ENCODE measurements around the gene TBX10. TPM values are rescaled to one million over a fixed set of nuclear protein-coding genes. Genes with fewer than 3 reads are reported as not detected.

Gene TBX10
- total and polyA plus RNA-seq, 2 donors (not counting 3 experiments of a cell fraction or from before 2014, with no cell fraction given) = not detected

- no TSS peak for BruUV-seq (replicated peaks)
- H3K4me2 ChIP-seq (ENCODE audit: insufficient read depth, low read length) = no peak overlapping the region
- POLR2A ChIA-PET = no interaction called here
Measured at GRCh38 chr11:67633758-67634365, 5.7 kb downstream of the TBX10 start.

More at GRCh38 chr11:67633758-67634365, 5.7 kb downstream of the TBX10 start:
- no peaks in the 10 kb centered on the region for H4K20me1 ChIP-seq (replicated peaks; ENCODE audit: control insufficient read depth, extremely low read depth, insufficient read depth, low read length)
- H3K4me3 ChIP-seq (replicated peaks in 1 of 3; ENCODE audit: insufficient read depth in 1 of 3, low read depth in 1 of 3, low read length in 3 of 3) = no peak overlapping the region
- no peaks in the 10 kb centered on the region for H3K9me1 ChIP-seq (replicated peaks; ENCODE audit: control insufficient read depth, extremely low read depth, insufficient read depth, low read length)
- no peaks in the 10 kb centered on the region for H3K36me3 ChIP-seq (ENCODE audit: control insufficient read depth in 2 of 2, extremely low read depth in 1 of 2, insufficient read depth in 2 of 2, low read length in 2 of 2)
- no peak for DNase-seq (ENCODE audit: low read depth, low spot score)
- CTCF ChIA-PET = interaction anchor here (2.7 kb wide), 1 partner anchor 25 kb away, joined by 11 read pairs; no protein-coding TSS in a partner anchor
- no peaks in the 10 kb centered on the region for H3K79me2 ChIP-seq (ENCODE audit: control insufficient read depth, insufficient read depth, low read length)
- no peaks in the 10 kb centered on the region for H3K9me3 ChIP-seq (replicated peaks; ENCODE audit: control insufficient read depth, insufficient read depth, low read length)
- H3K27ac ChIP-seq (ENCODE audit: insufficient read depth, low read depth, low read length) = no peak overlapping the region
- dilution Hi-C loops (cut with MboI; ENCODE audit: extremely low pct_ligation_motif_present, low sequenced_read_pairs) = no loop called here
- intact Hi-C loops (cut with micrococcal nuclease) = no loop called here
- no peak overlapping the region for H2AFZ ChIP-seq (ENCODE audit: low read depth, low read length)
- no peak overlapping the region for H3K9ac ChIP-seq (replicated peaks; ENCODE audit: extremely low read depth, insufficient read depth, low read length)
- no peaks in the 10 kb centered on the region for H3K27me3 ChIP-seq (ENCODE audit: control insufficient read depth in 2 of 2, insufficient read depth in 2 of 2, low read length in 2 of 2)
- H3K4me1 ChIP-seq (ENCODE audit: control insufficient read depth, extremely low read depth, insufficient read depth, low read length) = peaks cover 4% of the 10 kb centered on the region
- TF ChIP-seq MYC (IDR thresholded peaks at IDR 0.05; ENCODE audit: low read depth, low read length) (no peak), GATA2 (IDR thresholded peaks at IDR 0.05; ENCODE audit: insufficient read depth, insufficient read length, low read depth, low read length) (no peak), POLR2A (IDR thresholded peaks at IDR 0.05; ENCODE audit: low read depth, low read length) (no peak), POLR2AphosphoS5 (IDR thresholded peaks at IDR 0.05; ENCODE audit: insufficient read depth, low read depth, low read length) (no peak), EZH2 (IDR thresholded peaks at IDR 0.05; ENCODE audit: borderline replicate concordance, low read depth, low read length, severe bottlenecking) (no peak), FOS (IDR thresholded peaks at IDR 0.05; ENCODE audit: borderline replicate concordance, insufficient read depth, low read length) (no peak), JUN (IDR thresholded peaks at IDR 0.05; ENCODE audit: borderline replicate concordance, insufficient read depth, insufficient read length, low read depth) (no peak)
- TF ChIP-seq, protein P1, sequence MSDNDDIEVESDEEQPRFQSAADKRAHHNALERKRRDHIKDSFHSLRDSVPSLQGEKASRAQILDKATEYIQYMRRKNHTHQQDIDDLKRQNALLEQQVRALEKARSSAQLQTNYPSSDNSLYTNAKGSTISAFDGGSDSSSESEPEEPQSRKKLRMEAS (IDR thresholded peaks at IDR 0.05; ENCODE audit: insufficient read depth, insufficient read length) = no peak
- TF ChIP-seq, protein P2, sequence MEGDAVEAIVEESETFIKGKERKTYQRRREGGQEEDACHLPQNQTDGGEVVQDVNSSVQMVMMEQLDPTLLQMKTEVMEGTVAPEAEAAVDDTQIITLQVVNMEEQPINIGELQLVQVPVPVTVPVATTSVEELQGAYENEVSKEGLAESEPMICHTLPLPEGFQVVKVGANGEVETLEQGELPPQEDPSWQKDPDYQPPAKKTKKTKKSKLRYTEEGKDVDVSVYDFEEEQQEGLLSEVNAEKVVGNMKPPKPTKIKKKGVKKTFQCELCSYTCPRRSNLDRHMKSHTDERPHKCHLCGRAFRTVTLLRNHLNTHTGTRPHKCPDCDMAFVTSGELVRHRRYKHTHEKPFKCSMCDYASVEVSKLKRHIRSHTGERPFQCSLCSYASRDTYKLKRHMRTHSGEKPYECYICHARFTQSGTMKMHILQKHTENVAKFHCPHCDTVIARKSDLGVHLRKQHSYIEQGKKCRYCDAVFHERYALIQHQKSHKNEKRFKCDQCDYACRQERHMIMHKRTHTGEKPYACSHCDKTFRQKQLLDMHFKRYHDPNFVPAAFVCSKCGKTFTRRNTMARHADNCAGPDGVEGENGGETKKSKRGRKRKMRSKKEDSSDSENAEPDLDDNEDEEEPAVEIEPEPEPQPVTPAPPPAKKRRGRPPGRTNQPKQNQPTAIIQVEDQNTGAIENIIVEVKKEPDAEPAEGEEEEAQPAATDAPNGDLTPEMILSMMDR (IDR thresholded peaks at IDR 0.05; ENCODE audit: extremely low read depth in 1 of 2, insufficient read depth in 1 of 2, low read depth in 1 of 2, low read length in 2 of 2) = no peak
- FAIRE-seq = no peak
